Measurements from ENCODE around the gene DLGAP4. TPM values are rescaled to one million over a fixed set of nuclear protein-coding genes. Genes with fewer than 3 reads are reported as not detected.

DLGAP4 gene
- total and polyA plus RNA-seq, 2 of the 8 experiments (the other 6 are each of a cell fraction or from before 2014, with no cell fraction given): 41.2 to 57.2 TPM

DNA sequence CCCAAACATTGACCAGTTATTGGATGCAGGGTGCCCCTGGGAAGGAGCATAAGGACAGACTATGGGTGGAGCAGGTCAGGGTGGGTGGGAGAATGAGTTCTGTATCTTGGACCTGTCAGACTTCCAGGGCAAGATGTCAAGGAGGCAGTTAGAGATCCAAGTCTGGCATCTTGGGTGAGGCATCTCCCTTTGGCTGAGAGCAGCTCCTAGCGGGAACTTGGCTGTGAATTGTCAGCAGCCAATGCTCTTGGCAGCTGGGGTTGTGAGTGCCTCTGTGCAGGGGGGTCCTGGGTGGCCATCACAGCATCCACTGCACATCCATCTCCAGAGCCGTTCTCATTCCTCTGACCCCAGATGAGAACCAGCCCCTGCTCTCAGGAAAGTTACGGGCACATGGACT is 118.2 kb downstream of the DLGAP4 start:
- Histone ChIP-seq H3K4me1 (replicated peaks in 1 of 4; ENCODE audit: control insufficient read depth in 3 of 4, insufficient read depth in 4 of 4, low read length in 3 of 4) (no peaks in the 10 kb centered on the region), H3K18ac (ENCODE audit: extremely low read depth, low read length) (no peak overlapping the region), H3K9me3 (ENCODE audit: insufficient read depth in 2 of 2, low read depth in 1 of 2, low read length in 1 of 2) (no peaks in the 10 kb centered on the region), H4K8ac (ENCODE audit: extremely low read depth, insufficient read depth, low read length) (no peak overlapping the region), H3K23ac (ENCODE audit: insufficient read length) (no peak overlapping the region), H3K79me1 (ENCODE audit: low read depth, low read length) (no peaks in the 10 kb centered on the region), H3K27me3 (replicated peaks in 1 of 4; ENCODE audit: control insufficient read depth in 3 of 4, extremely low read depth in 1 of 4, insufficient read depth in 3 of 4, low read length in 3 of 4) (no peaks in the 10 kb centered on the region), H2BK120ac (replicated peaks; ENCODE audit: low read depth, low read length) (no peak overlapping the region), H3K4me3 (ENCODE audit: extremely low read depth in 1 of 4, insufficient read depth in 2 of 4, low read depth in 3 of 4, low read length in 4 of 4) (no peak overlapping the region), H3K9ac (replicated peaks in 1 of 4; ENCODE audit: extremely low read depth in 1 of 4, low read depth in 3 of 4, low read length in 3 of 4) (no peak overlapping the region), H3K36me3 (ENCODE audit: control insufficient read depth in 2 of 4, insufficient read depth in 4 of 4, low read length in 3 of 4) (no peaks in the 10 kb centered on the region), H2BK20ac (ENCODE audit: low read length) (no peak overlapping the region), H4K5ac (ENCODE audit: insufficient read length, low read depth, low read length) (no peak overlapping the region), H4K91ac (replicated peaks; ENCODE audit: insufficient read length, low read length) (no peak overlapping the region), H3K56ac (replicated peaks; ENCODE audit: insufficient read length, low read depth, low read length) (no peak overlapping the region), H3K23me2 (ENCODE audit: low read depth, low read length) (no peaks in the 10 kb centered on the region), H3K4ac (replicated peaks; ENCODE audit: insufficient read length, low read depth, low read length) (no peak overlapping the region), H3K79me2 (ENCODE audit: control insufficient read depth in 1 of 2, insufficient read depth in 2 of 2, low read length in 2 of 2) (no peaks in the 10 kb centered on the region), H2AFZ (ENCODE audit: low read length) (no peak overlapping the region), H2BK15ac (ENCODE audit: low read length) (no peak overlapping the region), H3K27ac (ENCODE audit: low read depth, low read length) (no peak overlapping the region), H2BK12ac (ENCODE audit: low read depth, low read length) (no peak overlapping the region), H3K4me2 (ENCODE audit: insufficient read depth in 1 of 2, low read depth in 2 of 2, low read length in 2 of 2) (no peak overlapping the region), H4K20me1 (replicated peaks in 1 of 2; ENCODE audit: control insufficient read depth in 1 of 2, insufficient read depth in 2 of 2, low read length in 2 of 2) (peaks cover 0 to 1% of the 10 kb centered on the region in 2 experiments), H2BK5ac (ENCODE audit: low read depth, low read length) (no peak overlapping the region), H3K14ac (ENCODE audit: insufficient read length) (no peak overlapping the region), H2AK5ac (ENCODE audit: low read depth, low read length) (no peak overlapping the region)
- CTCF ChIA-PET (ENCODE audit: partially characterized antibody): interaction anchor here (1.0 to 2.0 kb wide), 4 partner anchors 13 to 210 kb away, joined by 6 to 7 read pairs (median 6); no protein-coding TSS in a partner anchor
- DNase-seq (ENCODE audit: low read depth in 1 of 2, low spot score in 2 of 2): no peak
- POLR2A ChIA-PET (ENCODE audit: partially characterized antibody): no interaction called here
- 88% methylated on average over 3 of the region's 3 CpGs; no CpG with 5 or more reads in 1 of the 2 experiments for WGBS, 2 experiments (ENCODE audit: extremely low coverage in 1 of 2, insufficient coverage in 1 of 2, insufficient read length in 1 of 2, insufficient replicate concordance in 2 of 2, low coverage in 1 of 2, low lambda C conversion rate in 2 of 2, missing lambda C conversion rate in 1 of 2)
- no peak for FAIRE-seq
- no peak for TF ChIP-seq EGR1 (IDR thresholded peaks at IDR 0.05; ENCODE audit: borderline replicate concordance, low read depth, low read length)
- TF ChIP-seq POU5F1 (IDR thresholded peaks at IDR 0.05; ENCODE audit: low read depth, low read length): no peak
- no peak for TF ChIP-seq ASH2L (IDR thresholded peaks at IDR 0.05; ENCODE audit: low read length)
- no peak for TF ChIP-seq RAD21 (IDR thresholded peaks at IDR 0.05 in 1 of 2, conservative IDR thresholded peaks at IDR 0.05 in 1 of 2; ENCODE audit: low read depth in 2 of 2, low read length in 2 of 2)
- no peak for TF ChIP-seq KDM5A (IDR thresholded peaks at IDR 0.05; ENCODE audit: low read length)
- TF ChIP-seq KDM4A (IDR thresholded peaks at IDR 0.05; ENCODE audit: low read depth, low read length, severe bottlenecking): no peak
- TF ChIP-seq SP2 (IDR thresholded peaks at IDR 0.05; ENCODE audit: low read length): no peak
- no peak for TF ChIP-seq NRF1 (IDR thresholded peaks at IDR 0.05; ENCODE audit: low read depth, low read length)
- no peak for TF ChIP-seq EZH2 (IDR thresholded peaks at IDR 0.05; ENCODE audit: low read depth, low read length, severe bottlenecking)
- no peak for TF ChIP-seq CHD1 (IDR thresholded peaks at IDR 0.05; ENCODE audit: low read depth, low read length)
- no peak for TF ChIP-seq JUN (IDR thresholded peaks at IDR 0.05; ENCODE audit: low read depth, low read length)
- no peak for TF ChIP-seq GABPA (IDR thresholded peaks at IDR 0.05; ENCODE audit: borderline replicate concordance, insufficient read depth, low read length)
- TF ChIP-seq RNF2 (IDR thresholded peaks at IDR 0.05; ENCODE audit: borderline replicate concordance, low read depth, low read length, missing control alignments, poor library complexity, severe bottlenecking): no peak
- no peak for TF ChIP-seq YY1 (IDR thresholded peaks at IDR 0.05; ENCODE audit: low read depth, low read length)
- no peak for TF ChIP-seq TBP (IDR thresholded peaks at IDR 0.05; ENCODE audit: low read depth, low read length)

Data from H1 (cell line).